HepG2 (cell line): Measurements from ENCODE around the gene HEXD. TPM values are rescaled to one million over a fixed set of nuclear protein-coding genes. Genes with fewer than 3 reads are reported as not detected.

Source experiments
- ARID2 ChIP-seq: sonication (generic); formaldehyde crosslinking; IDR thresholded peaks from 2 replicates; pipeline ENCODE4 v1.8.1; 2022; ENCODE audit warnings: mild to moderate bottlenecking, missing genetic modification reagents, borderline replicate concordance
- CREM ChIP-seq, 2 experiments: sonication (generic) in 1 of 2; formaldehyde crosslinking in 1 of 2; IDR thresholded peaks; 2 replicates each; pipeline versions ENCODE4 v1.4.0 to v1.6.1; 2016 to 2020; ENCODE audit warnings: antibody characterized with exemption in 1 of 2, mild to moderate bottlenecking in 1 of 2, missing genetic modification reagents in 1 of 2
- HNRNPL ChIP-seq: fragments of 200-400 bp; formaldehyde crosslinking; IDR thresholded peaks from 2 replicates; pipeline ENCODE4 v1.6.1; 2017; ENCODE audit warnings: mild to moderate bottlenecking, low read depth, low read length
- HNRNPLL ChIP-seq: fragments of 200-400 bp; formaldehyde crosslinking; IDR thresholded peaks from 2 replicates; pipeline ENCODE4 v1.6.1; 2017; ENCODE audit warnings: mild to moderate bottlenecking, low read depth, low read length; ENCODE audit not compliant: poor library complexity, severe bottlenecking
- IKZF1 ChIP-seq: fragments of 450-650 bp; IDR thresholded peaks from 2 replicates; pipeline ENCODE4 v1.7.1; 2016
- KDM1A ChIP-seq: IDR thresholded peaks from 2 replicates; pipeline ENCODE4 v1.6.1; 2016; ENCODE audit warnings: missing compliant biosample characterization
- KDM2A ChIP-seq: sonication (generic); formaldehyde crosslinking; IDR thresholded peaks from 2 replicates; pipeline ENCODE4 v1.4.0; 2020; ENCODE audit warnings: low read depth, missing genetic modification reagents, borderline replicate concordance
- KDM5A ChIP-seq: fragments of 200-600 bp; sonication (generic); IDR thresholded peaks from 2 replicates; pipeline ENCODE4 v1.7.0; 2018; ENCODE audit warnings: antibody characterized with exemption, mild to moderate bottlenecking, low read length, borderline replicate concordance
- KLF16 ChIP-seq, 2 experiments: sonication (generic) in 1 of 2; formaldehyde crosslinking in 1 of 2; IDR thresholded peaks; 2 replicates each; pipeline versions ENCODE4 v1.6.1 to v1.8.0; 2016 to 2023; ENCODE audit warnings: missing genetic modification reagents in 2 of 2, missing compliant biosample characterization in 1 of 2
- MBD4 ChIP-seq: IDR thresholded peaks from 2 replicates; pipeline ENCODE4 v1.6.1; 2012; ENCODE audit warnings: low read length, inconsistent platforms, borderline replicate concordance
- MED13 ChIP-seq: sonication (generic); formaldehyde crosslinking; IDR thresholded peaks from 2 replicates; pipeline ENCODE4 v1.5.0; 2020; ENCODE audit warnings: missing genetic modification reagents
- MIER3 ChIP-seq: IDR thresholded peaks from 2 replicates; pipeline ENCODE4 v1.6.1; 2016; ENCODE audit warnings: missing compliant biosample characterization, borderline replicate concordance
- SP5 ChIP-seq: IDR thresholded peaks from 2 replicates; pipeline ENCODE4 v1.6.1; 2016; ENCODE audit warnings: low read depth, borderline replicate concordance
- TBL1XR1 ChIP-seq: fragments of 150-350 bp; IDR thresholded peaks from 2 replicates; pipeline ENCODE4 v1.6.1; 2014; ENCODE audit warnings: borderline replicate concordance, low read length; ENCODE audit not compliant: partially characterized antibody
- ZFP62 ChIP-seq: sonication (generic); formaldehyde crosslinking; IDR thresholded peaks from 2 replicates; pipeline ENCODE4 v1.4.0; 2020; ENCODE audit warnings: missing genetic modification reagents
- ZNF230 ChIP-seq: sonication (generic); formaldehyde crosslinking; IDR thresholded peaks from 2 replicates; pipeline ENCODE4 v1.4.0; 2020; ENCODE audit warnings: mild to moderate bottlenecking, missing genetic modification reagents
- ZNF235 ChIP-seq: sonication (generic); formaldehyde crosslinking; IDR thresholded peaks from 2 replicates; pipeline ENCODE4 v1.8.1; 2023; ENCODE audit warnings: mild to moderate bottlenecking, missing genetic modification reagents, borderline replicate concordance
- ZNF33B ChIP-seq: sonication (generic); formaldehyde crosslinking; IDR thresholded peaks from 2 replicates; pipeline ENCODE4 v1.5.1; 2020; ENCODE audit warnings: mild to moderate bottlenecking, missing genetic modification reagents
- ZNF431 ChIP-seq: sonication (generic); formaldehyde crosslinking; IDR thresholded peaks from 2 replicates; pipeline ENCODE4 v1.9.0; 2022; ENCODE audit warnings: missing genetic modification reagents, low read depth, mild to moderate bottlenecking, borderline replicate concordance
- ZNF468 ChIP-seq: sonication (generic); formaldehyde crosslinking; IDR thresholded peaks from 2 replicates; pipeline ENCODE4 v1.8.0; 2022; ENCODE audit warnings: mild to moderate bottlenecking, moderate library complexity, missing genetic modification reagents
- ZNF484 ChIP-seq: sonication (generic); formaldehyde crosslinking; IDR thresholded peaks from 2 replicates; pipeline ENCODE4 v1.5.1; 2020; ENCODE audit warnings: mild to moderate bottlenecking, low read depth, missing genetic modification reagents, borderline replicate concordance
- ZNF660 ChIP-seq: sonication (generic); formaldehyde crosslinking; IDR thresholded peaks from 2 replicates; pipeline ENCODE4 v1.5.1; 2020; ENCODE audit warnings: mild to moderate bottlenecking, low read depth, missing genetic modification reagents, borderline replicate concordance
- ZNF720 ChIP-seq: sonication (generic); formaldehyde crosslinking; IDR thresholded peaks from 2 replicates; pipeline ENCODE4 v1.4.0; 2020; ENCODE audit warnings: missing genetic modification reagents
- polyA plus RNA-seq, 8 experiments: library from polyadenylated mRNA; depleted of rRNA in 3 of 8; stranded (reverse) in 7 of 8; unstranded in 1 of 8; fragments of >200 nt; fragmentation: Illumina TruSeq in 4 of 8; extraction: Trizol in 4 of 8; gene quantifications; 2 replicates each; pipeline versions ENCODE4 v1.2.1 to v1.2.3, GENCODE V29; 2011 to 2016; ENCODE audit warnings: low read depth in 4 of 8, missing spikeins in 1 of 8, mixed read lengths in 1 of 8; ENCODE audit not compliant: insufficient read depth in 1 of 8
- total RNA-seq, 5 experiments: library from RNA; depleted of rRNA; stranded (reverse); fragments of >200 nt; fragmentation: Illumina TruSeq; extraction: Trizol; gene quantifications; 2 replicates each; pipeline ENCODE4 v1.2.3, GENCODE V29; 2016; ENCODE audit warnings: low read depth in 1 of 5
- TF ChIP-seq, protein P1 (sequence below): sonication (generic); formaldehyde crosslinking; IDR thresholded peaks from 2 replicates; pipeline ENCODE4 v1.5.1; 2020; ENCODE audit warnings: missing genetic modification reagents, mild to moderate bottlenecking, borderline replicate concordance
- TF ChIP-seq, protein P2 (sequence below): sonication (generic); formaldehyde crosslinking; IDR thresholded peaks from 2 replicates; pipeline ENCODE4 v1.4.0; 2020; ENCODE audit warnings: mild to moderate bottlenecking, low read depth, missing genetic modification reagents
- TF ChIP-seq, protein P3 (sequence below): sonication (generic); formaldehyde crosslinking; IDR thresholded peaks from 2 replicates; pipeline ENCODE4 v1.4.0; 2020; ENCODE audit warnings: low read depth, mild to moderate bottlenecking, missing genetic modification reagents
- TF ChIP-seq, protein P4 (sequence below): sonication (generic); formaldehyde crosslinking; IDR thresholded peaks from 2 replicates; pipeline ENCODE4 v1.4.0; 2020; ENCODE audit warnings: missing genetic modification reagents, low read depth, mild to moderate bottlenecking, borderline replicate concordance

The HEXD gene
- total and polyA plus RNA-seq, 2 of the 13 experiments (the other 11 are each of a cell fraction or from before 2014, with no cell fraction given), result 22.3 to 41.8 TPM

DNA sequence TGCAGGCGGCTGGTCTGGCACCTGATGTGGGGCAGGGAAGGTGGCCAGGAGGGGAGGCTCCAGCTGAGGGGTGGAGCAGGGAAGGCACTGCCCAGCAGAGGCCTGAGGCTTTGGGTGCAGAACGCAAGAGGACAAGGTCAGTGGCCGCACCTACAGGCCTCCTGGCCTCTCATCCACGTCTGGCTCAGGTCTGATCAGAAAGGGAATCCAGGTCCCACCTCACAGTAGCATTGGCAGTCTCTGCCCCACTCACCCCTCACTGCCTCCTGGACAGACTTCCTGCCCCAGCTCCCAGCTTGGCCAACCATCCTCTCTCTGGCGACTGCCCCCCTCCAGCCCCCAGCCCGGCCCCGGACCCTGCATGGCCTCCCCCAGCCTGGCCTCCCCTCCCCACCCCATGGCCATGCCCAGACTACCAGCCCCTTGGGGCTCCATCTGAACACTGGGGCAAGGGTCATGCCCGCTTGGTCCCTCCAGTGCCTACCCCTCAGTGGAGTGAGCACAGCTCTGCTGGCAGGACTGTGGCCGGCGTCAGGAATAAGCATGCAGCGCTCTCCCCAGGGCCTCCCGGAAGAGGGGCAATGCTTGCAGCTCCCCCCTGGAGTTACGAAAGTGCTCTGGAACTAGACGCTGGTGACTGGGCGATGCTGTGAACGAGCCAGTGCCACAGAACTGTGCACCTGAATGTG, 42.0 kb upstream of the HEXD start (continued):
- TF ChIP-seq, protein P1, sequence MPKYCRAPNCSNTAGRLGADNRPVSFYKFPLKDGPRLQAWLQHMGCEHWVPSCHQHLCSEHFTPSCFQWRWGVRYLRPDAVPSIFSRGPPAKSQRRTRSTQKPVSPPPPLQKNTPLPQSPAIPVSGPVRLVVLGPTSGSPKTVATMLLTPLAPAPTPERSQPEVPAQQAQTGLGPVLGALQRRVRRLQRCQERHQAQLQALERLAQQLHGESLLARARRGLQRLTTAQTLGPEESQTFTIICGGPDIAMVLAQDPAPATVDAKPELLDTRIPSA (CRISPR knock-in tag), result no peak
- no peak for TF ChIP-seq ZNF468
- TF ChIP-seq KLF16 (CRISPR knock-in tag; IDR thresholded peaks at IDR 0.05), result no peak
- no peak for TF ChIP-seq ZNF230 (CRISPR knock-in tag)
- TF ChIP-seq, protein P2, sequence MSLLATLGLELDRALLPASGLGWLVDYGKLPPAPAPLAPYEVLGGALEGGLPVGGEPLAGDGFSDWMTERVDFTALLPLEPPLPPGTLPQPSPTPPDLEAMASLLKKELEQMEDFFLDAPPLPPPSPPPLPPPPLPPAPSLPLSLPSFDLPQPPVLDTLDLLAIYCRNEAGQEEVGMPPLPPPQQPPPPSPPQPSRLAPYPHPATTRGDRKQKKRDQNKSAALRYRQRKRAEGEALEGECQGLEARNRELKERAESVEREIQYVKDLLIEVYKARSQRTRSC, result no peak
- TF ChIP-seq ZNF431 (CRISPR knock-in tag), result no peak
- no peak for TF ChIP-seq ZNF720 (CRISPR knock-in tag)
- TF ChIP-seq CREM (IDR thresholded peaks at IDR 0.05), result no peak
- no peak for TF ChIP-seq CREM (CRISPR knock-in tag; IDR thresholded peaks at IDR 0.05)
- TF ChIP-seq MBD4, result no peak
- TF ChIP-seq ZNF235 (CRISPR knock-in tag), result no peak
- TF ChIP-seq ZFP62 (CRISPR knock-in tag), result no peak
- no peak for TF ChIP-seq TBL1XR1
- TF ChIP-seq KDM2A (CRISPR knock-in tag), result no peak; the same call in 1 of the 2 replicates
- no peak for TF ChIP-seq ZNF484 (CRISPR knock-in tag)
- no peak for TF ChIP-seq MED13 (CRISPR knock-in tag)
- TF ChIP-seq, protein P3, sequence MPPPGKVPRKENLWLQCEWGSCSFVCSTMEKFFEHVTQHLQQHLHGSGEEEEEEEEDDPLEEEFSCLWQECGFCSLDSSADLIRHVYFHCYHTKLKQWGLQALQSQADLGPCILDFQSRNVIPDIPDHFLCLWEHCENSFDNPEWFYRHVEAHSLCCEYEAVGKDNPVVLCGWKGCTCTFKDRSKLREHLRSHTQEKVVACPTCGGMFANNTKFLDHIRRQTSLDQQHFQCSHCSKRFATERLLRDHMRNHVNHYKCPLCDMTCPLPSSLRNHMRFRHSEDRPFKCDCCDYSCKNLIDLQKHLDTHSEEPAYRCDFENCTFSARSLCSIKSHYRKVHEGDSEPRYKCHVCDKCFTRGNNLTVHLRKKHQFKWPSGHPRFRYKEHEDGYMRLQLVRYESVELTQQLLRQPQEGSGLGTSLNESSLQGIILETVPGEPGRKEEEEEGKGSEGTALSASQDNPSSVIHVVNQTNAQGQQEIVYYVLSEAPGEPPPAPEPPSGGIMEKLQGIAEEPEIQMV, result no peak
- TF ChIP-seq ARID2 (CRISPR knock-in tag), result no peak
- no peak for TF ChIP-seq IKZF1
- TF ChIP-seq HNRNPLL, result peak; percentile 17
- no peak for TF ChIP-seq ZNF33B (CRISPR knock-in tag)
- TF ChIP-seq KDM5A, result no peak
- TF ChIP-seq HNRNPL, result peak; percentile 85
- TF ChIP-seq, protein P4, sequence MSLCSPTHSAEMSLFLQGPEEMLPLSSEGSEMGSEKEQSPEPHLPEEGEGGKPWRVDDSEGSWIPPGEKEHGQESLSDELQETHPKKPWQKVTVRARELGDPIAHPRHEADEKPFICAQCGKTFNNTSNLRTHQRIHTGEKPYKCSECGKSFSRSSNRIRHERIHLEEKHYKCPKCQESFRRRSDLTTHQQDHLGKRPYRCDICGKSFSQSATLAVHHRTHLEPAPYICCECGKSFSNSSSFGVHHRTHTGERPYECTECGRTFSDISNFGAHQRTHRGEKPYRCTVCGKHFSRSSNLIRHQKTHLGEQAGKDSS, result peak; percentile 83
- TF ChIP-seq KDM1A (CRISPR knock-in tag), result no peak; the same call in 1 of the 2 replicates
- no peak for TF ChIP-seq ZNF660 (CRISPR knock-in tag)
- TF ChIP-seq MIER3 (CRISPR knock-in tag), result no peak
- no peak for TF ChIP-seq SP5
